Epithelial cell of prostate (primary cell): ENCODE results near the gene NLRP6.
"Not testable (repeated sequence)": the region's sequence is repeated elsewhere in the genome, so short reads cannot be mapped to it uniquely, and the experiment has no call there.

ENCODE experiments used
- DNase-seq: peaks from one replicate; pipeline ENCODE4 v3.0.0-alpha.2; 2011; ENCODE audit warnings: low read depth, low spot score
- H3K27ac ChIP-seq: fragments of 450-650 bp; 2 replicates; pipeline ENCODE4 v1.5.1; 2017; ENCODE audit warnings: mild to moderate bottlenecking

Gene NLRP6

DNA sequence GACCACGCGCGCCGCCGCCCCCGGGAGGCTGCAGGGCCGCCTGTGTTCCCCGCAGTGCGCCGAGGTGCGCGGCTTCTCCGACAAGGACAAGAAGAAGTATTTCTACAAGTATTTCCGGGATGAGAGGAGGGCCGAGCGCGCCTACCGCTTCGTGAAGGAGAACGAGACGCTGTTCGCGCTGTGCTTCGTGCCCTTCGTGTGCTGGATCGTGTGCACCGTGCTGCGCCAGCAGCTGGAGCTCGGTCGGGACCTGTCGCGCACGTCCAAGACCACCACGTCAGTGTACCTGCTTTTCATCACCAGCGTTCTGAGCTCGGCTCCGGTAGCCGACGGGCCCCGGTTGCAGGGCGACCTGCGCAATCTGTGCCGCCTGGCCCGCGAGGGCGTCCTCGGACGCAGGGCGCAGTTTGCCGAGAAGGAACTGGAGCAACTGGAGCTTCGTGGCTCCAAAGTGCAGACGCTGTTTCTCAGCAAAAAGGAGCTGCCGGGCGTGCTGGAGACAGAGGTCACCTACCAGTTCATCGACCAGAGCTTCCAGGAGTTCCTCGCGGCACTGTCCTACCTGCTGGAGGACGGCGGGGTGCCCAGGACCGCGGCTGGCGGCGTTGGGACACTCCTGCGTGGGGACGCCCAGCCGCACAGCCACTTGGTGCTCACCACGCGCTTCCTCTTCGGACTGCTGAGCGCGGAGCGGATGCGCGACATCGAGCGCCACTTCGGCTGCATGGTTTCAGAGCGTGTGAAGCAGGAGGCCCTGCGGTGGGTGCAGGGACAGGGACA lies 2.7 kb downstream of the NLRP6 start:
- DNase-seq: no peak
- no peak overlapping the region for H3K27ac ChIP-seq

DNA sequence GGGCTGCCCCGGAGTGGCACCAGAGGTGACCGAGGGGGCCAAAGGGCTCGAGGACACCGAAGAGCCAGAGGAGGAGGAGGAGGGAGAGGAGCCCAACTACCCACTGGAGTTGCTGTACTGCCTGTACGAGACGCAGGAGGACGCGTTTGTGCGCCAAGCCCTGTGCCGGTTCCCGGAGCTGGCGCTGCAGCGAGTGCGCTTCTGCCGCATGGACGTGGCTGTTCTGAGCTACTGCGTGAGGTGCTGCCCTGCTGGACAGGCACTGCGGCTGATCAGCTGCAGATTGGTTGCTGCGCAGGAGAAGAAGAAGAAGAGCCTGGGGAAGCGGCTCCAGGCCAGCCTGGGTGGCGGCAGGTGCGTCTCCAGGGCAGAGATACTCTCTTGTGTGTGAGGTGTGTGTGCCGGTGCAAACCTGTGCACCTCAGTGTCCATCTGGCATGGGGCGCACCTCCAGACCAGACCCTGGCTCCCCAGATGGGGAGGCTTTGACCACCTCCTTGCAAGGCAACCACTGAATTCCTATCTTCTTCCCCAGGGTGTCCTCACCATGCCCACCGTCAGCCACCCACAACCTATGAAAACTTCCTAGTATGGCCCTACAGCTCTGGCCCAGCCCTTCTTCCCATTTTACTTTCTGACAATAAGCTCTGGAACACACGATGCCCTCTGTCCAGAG lies 3.4 kb downstream of the NLRP6 start:
- no peak overlapping the region for H3K27ac ChIP-seq
- DNase-seq: no peak

DNA sequence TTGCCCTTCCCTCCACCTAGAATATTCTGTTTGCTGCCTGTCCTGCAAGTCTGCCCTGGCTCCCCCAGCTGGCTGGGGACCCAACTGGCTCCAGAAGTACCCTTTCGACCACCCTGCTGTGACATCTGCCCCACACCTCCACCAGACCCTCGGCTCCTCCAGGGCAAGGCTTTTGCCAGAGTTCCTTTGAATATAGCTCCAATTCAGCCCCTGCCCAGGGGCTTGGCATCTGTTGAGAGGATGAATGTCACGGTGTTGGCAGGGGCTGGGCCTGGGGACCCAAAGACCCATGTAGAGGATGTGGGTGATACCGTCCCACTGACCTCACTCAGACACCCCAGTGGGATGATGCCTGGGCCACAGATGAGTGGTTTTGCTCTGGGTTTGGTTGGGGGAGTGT lies 4.0 kb downstream of the NLRP6 start:
- no peak for DNase-seq
- H3K27ac ChIP-seq: no peak overlapping the region

DNA sequence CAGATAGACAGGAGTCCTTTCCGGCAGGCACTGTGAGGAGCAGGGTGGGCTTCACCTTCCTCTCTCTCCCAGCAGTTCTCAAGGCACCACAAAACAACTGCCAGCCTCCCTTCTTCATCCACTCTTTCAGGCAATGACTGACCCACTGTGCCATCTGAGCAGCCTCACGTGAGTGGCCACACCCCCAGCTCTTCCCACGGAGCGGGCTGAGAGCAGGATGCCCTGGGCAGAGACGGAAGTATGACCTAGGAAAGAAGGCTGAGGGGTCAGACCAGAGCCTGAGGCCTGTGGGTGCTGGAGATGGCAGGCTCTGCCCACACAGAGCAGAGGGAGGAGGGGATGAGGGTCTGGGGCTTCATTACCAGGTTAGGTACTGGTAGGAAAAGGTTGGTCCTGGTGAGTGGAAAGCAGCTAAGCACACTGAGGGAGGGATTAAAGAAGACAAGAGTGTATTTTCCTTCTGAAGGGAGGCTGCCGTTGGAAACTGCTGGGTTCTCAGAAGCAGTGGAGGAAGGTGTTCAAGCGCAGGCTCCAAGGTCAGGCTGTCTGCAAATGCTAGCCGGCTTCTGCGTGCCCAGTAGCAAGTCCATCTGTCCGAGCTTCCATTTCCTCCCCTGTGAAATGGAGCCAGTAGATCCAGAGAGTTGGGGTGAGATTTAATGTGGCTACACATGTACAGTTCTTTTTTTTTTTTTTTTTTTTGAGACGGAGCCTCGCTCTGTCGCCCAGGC lies 4.6 kb downstream of the NLRP6 start:
- no peak overlapping the region for H3K27ac ChIP-seq
- no peak for DNase-seq

DNA sequence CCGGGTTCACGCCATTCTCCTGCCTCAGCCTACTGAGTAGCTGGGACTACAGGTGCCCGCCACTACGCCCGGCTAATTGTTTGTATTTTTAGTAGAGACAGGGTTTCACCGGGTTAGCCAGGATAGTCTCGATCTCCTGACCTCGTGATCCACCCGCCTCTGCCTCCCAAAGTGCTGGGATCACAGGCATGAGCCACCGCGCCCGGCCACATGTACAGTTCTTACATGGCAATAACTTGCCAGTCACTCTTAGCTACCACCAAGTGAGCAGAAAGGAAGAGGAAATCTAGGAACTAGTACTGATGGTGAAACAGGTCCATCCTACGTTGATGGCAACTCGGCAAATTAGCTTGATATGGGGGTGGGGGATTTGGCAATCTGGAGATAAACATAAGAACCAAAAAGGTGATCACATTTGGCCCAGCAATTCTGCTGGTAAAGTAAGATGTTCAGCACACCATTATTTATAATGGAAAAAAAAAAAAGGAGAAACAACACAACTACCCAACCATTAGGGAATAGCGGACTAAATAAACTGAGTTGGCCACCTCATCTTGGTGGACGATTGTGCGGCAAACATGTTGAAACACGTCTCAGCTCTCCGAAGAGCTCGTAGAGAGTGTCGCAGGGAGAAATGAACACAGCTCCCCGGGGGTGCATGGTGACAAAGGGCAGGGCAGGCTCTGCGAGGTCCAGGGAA lies 5.3 kb downstream of the NLRP6 start:
- no peak overlapping the region for H3K27ac ChIP-seq

DNA sequence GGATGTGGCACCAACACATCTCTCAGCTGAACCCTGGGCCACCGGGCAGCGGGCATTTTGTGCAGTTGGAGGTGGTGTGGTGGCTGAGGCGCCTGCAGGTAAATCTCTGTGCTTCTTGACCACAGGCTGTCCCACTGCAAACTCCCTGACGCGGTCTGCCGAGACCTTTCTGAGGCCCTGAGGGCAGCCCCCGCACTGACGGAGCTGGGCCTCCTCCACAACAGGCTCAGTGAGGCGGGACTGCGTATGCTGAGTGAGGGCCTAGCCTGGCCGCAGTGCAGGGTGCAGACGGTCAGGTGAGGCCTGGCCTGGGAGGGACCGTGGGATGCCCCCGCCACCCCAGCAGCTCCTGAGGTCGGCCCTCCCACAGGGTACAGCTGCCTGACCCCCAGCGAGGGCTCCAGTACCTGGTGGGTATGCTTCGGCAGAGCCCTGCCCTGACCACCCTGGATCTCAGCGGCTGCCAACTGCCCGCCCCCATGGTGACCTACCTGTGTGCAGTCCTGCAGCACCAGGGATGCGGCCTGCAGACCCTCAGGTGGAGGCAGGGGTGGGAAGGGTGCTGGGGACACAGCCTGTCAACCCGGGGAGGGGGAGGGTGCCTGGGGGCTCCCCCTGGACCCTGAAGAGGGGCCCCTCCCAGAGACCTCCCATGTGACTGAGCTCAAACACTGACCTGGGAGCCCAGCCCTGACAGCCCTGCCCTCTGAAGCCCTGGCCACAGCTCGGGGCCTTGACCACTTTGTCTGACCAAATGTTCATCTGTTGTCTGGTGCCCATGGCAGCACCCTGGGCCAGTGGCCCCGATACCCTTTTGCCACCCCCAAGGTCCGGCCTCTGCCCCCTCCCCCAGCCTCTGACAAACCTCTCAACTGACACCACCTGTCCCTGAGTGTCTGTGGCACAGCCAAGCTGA lies 6.2 kb downstream of the NLRP6 start:
- DNase-seq: no peak
- no peak overlapping the region for H3K27ac ChIP-seq

More for the DNA sequence above, 5.3 kb downstream of the NLRP6 start:
- DNase-seq: no peak

DNA sequence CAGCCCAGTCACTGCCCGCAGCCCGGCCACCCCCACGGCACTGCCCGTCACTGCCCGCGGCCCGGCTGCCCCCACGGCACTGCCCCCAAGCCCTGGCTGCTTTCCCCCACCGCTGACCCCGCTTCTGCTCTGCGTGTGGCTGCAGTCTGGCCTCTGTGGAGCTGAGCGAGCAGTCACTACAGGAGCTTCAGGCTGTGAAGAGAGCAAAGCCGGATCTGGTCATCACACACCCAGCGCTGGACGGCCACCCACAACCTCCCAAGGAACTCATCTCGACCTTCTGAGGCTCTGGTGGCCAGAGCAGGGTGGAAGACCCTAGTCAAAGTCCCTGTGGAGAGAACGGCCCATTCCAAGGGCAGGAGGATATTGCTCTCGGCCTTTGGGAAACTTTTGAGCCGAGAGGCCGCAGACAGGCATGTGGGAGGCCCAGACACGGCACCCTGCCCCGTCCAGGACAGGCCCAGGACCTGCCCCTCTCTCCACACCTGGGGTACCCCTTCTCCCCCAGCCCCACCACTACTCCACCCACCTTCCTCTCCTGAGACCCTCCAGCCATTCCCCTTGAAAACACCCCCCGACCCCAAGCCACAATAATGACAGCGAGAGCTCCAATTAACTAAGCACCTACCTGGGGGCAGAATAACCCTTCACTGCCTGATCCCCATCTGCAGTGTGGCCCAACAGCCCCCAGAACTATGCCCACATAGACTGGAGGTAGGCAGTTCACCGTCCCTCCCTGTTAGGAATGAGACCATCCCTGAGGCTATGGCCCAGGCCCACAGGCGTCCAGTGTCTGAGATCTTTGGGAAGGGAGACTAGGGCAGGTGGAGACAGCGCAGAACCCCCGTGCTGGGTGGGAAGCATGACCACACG lies 7.0 kb downstream of the NLRP6 start:
- no peak for DNase-seq
- no peak overlapping the region for H3K27ac ChIP-seq

DNA sequence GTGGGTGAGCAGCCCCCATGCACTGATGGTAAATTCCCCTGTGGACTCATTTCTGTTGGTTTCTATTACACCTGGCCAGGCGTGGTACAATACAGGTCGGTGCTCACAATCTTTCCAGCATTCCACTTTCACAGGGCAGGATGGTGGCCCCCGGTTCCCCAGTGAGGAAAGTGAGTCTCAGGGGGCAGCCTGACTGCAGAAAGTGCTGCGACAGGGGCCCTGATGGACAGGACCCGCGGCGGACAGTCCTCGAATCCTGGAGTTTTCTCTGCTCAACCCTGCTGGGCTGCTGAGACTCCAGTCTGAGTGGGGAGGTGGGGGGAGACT lies 7.7 kb downstream of the NLRP6 start:
- H3K27ac ChIP-seq: no peak overlapping the region

DNA sequence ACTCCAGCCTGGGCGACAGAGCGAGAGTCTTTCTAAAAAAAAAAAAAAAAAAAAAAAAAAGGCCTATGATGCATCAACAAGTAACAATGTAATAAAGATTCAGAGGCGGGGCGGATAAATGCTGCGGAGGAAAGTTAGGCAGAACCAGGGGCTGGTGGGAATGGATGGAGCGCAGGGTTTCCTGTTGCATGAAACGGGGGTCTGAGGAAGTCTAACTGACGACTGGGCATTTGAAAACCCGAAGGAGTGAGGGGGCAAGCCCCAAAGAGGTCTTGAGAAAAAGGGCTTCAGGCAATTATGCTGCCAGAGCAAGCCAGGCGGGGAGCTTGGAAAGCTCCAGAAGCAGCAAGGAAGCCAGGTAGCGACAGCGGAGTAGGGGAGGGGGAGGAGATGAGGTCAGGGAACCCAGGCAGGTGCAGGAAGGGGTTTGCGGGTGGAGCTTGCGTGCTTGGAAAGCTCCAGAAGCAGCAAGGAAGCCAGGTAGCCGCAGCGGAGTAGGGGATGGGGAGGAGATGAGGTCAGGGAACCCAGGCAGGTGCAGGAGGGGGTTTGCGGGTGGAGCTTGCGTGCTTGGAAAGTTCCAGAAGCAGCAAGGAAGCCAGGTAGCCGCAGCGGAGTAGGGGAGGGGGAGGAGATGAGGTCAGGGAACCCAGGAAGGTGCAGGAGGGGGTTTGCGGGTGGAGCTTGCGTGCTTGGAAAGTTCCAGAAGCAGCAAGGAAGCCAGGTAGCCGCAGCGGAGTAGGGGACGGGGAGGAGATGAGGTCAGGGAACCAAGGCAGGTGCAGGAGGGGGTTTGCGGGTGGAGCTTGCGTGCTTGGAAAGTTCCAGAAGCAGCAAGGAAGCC lies 9.0 kb downstream of the NLRP6 start:
- not testable (repeated sequence) for DNase-seq, H3K27ac ChIP-seq

More for the DNA sequence above, 7.7 kb downstream of the NLRP6 start:
- DNase-seq: no peak

DNA sequence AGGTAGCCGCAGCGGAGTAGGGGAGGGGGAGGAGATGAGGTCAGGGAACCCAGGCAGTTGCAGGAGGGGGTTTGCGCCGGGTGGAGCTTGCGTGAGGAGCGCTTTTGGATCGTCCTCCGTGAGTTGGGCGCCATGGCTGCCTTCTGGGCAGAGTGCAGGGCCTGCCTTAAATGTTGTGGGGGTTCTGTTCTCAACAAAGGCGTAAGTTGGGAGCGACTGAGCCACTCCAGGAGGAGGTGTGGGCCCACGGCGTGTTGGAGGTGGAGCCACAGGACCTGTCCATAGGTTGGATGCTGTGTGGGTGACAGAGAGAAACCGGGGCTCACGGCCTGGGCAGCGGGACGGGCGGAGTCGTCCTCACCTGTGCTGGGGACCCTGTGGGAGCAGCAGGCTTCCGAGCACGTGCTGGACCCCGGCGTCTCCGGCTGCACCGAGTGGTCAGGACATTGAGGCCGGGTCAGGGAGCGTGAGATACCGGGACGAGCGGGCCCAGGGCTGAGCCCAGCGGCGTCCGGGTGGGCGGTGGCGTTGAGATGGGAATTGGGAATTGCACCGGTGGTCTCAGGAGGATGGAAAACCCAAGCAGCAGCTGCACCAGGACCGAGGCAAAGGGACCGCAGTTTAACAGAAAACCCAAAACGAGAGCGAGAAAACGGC lies 9.7 kb downstream of the NLRP6 start:
- no peak for DNase-seq
- H3K27ac ChIP-seq: no peak overlapping the region

DNA sequence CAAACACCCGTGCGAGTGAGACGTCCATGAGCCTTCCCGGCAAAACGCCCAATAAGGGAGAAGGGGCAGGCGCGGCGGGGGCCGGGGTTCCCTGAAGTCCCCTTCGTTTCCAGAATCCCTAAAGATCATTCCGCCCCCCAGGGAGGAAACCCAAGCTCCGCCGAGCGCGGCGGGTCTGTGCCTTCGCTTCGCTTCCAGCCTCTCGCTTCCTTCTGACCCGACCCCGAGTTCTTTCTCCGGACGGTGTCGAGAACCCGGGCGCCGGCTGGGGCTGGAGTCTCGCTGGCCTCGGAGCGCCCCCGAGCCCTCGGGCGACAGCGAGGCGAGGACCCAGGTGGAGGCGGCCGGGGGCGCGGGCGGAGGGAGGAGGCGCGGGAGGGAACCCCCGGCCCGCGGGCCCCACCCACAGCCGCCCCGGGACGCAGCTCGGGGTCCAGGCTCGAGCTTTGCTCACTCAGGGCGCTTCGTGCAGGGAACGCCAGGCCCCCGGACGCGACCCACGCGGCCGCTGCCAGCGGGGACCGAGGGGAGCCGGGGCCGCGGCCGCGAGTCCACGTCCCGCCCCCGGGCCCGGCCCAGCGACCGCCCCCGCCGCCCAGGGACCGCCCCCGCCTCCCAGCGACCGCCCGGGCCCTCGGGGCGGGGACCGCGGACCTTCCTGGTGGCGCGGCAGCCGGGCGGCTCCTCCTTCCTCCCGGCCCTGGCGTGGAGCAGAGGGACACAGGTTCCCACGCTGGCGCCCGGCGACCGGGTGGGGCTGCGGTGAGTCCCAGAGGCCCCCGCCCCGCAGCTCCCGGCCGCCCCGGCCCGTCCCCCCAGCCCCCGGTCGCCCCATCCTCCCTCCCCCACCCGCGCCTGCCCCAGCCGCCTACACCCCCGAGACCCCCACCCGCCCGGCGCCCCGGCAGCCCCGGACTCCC lies 10.5 kb downstream of the NLRP6 start, which contains the start of gene PGGHG:
PGGHG (plus strand) TSS at position 649 of the 920 bp plus-strand sequence. CDS start 691 bp downstream, outside the sequence.
- DNase-seq: no peak
- H3K27ac ChIP-seq: no peak within 1 kb of the TSS

DNA sequence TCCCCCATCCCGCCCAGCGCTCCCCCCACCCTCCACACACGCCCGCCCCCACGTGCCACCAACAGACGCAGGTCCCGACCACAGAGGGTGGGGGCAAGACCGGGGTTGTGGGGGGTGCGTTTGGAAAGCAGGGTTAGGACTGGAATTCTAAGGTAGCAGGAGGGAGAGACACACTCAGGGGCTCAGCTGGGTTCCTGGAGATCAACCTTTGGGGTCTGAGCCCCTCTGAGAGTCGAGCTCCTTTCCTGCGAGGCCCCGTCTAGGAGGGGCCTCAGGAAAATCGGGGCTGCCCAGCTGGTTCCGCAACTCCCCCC lies 11.1 kb downstream of the NLRP6 start:
- no peak overlapping the region for H3K27ac ChIP-seq
- no peak for DNase-seq

DNA sequence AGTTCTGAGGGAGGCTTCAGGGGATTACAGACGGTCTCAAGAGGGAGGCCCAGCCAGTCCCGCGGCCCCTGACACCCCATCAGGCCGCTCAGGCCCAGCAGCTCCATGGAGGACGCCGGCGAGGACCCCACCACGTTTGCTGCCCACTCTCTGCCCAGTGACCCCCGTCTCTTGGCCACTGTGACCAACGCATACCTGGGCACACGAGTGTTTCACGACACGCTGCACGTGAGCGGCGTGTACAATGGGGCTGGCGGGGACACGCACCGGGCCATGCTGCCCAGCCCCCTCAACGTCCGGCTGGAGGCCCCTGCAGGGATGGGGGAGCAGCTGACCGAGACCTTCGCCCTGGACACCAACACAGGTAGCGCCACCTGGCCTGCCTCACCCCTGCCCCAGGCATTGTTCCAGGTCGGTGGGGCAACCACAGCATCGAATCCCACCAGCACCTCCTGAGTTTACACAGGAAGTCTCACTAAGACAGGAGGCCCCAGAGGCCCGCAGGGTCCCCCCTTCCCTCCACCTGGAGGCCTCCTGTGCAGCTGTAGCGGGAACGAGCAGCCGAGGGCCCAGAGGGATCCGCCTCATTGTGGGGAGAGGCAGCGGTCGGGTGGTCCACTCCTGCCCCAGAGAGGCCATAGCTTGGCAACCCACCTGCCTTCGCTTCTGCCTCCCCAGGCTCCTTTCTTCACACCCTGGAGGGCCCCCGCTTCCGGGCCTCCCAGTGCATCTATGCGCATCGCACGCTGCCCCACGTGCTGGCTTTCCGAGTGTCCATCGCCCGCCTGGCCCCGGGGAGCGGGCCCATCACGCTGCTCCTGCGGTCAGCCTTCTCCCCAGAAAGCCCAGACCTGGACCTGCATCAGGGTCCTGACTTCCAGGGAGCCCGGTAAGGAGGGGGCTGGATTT lies 11.8 kb downstream of the NLRP6 start:
- H3K27ac ChIP-seq: no peak overlapping the region
- DNase-seq: no peak

DNA sequence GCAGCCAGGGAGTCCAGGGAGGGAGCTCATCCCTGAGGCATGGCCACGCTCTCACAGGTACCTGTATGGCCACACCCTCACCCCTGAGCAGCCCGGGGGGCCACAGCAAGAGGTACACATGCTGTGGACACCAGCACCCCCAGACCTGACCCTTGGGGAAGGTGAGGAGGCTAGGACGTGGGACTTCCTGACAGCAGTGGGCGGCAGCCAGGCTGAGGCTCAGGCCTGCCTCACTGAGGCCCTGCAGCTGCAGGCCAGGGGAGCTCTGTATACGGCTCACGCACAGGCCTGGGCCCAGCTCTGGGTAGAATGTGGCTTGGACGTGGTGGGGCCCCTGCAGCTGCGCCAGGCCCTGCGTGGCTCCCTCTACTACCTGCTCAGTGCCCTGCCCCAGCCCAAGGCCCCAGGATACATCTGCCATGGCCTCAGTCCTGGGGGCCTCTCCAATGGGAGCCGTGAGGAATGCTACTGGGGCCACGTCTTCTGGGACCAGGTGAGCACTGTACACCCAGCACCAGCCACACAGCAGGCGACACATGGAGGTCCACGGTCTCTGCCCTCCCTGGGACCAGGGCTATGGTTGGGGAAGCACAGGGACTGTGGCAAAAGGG lies 12.5 kb downstream of the NLRP6 start:
- no peak for DNase-seq

More for the DNA sequence above, 12.5 kb downstream of the NLRP6 start:
- no peak overlapping the region for H3K27ac ChIP-seq
